K562 (cell line): Measurements from ENCODE around the gene TRPM2. TPM values are rescaled to one million over a fixed set of nuclear protein-coding genes. Genes with fewer than 3 reads are reported as not detected.

Experiments
- ATAC-seq: fragments of 200-7000 bp; cut with Tn5 transposase; 3 replicates; pipeline ENCODE4 v1.9.1; 2020; ENCODE audit warnings: moderate library complexity
- BruUV-seq: library from RNA; stranded (reverse); fragments of 400-500 nt; replicated peaks from 2 replicates; lab custom pipeline; 2021; lab: Mats Ljungman, UMichigan
- CTCF ChIA-PET: fragments of 300-600 bp; formaldehyde crosslinking; extraction: SDS; loops from one replicate; lab custom pipeline; 2021; ENCODE audit warnings: low intra/inter-chr PET ratio; lab: Yijun Ruan, JAX
- POLR2A ChIA-PET: fragments of 300-600, 350-650 bp; sonication (Branson Sonifier 250); formaldehyde crosslinking; extraction: SDS; loops from one replicate; lab custom pipeline; 2021; ENCODE audit warnings: antibody characterized with exemption, inconsistent platforms; lab: Yijun Ruan, JAX
- DNase-seq, 4 experiments: peaks; one replicate each; pipeline versions ENCODE4 v3.0.0 to v3.0.0-alpha.2; 2011 to 2018; ENCODE audit warnings: low spot score in 3 of 4, mixed read lengths in 3 of 4; ENCODE audit errors: extremely low read depth in 1 of 4
- FAIRE-seq: peaks from 2 replicates; lab custom pipeline; 2011; peaks lifted over from hg19 to GRCh38; lab: Jason Lieb, UNC
- H2AFZ ChIP-seq: 2 replicates; pipeline ENCODE4 v1.6.0; 2011; ENCODE audit warnings: low read depth, low read length, control low read depth, inconsistent platforms
- H3K27ac ChIP-seq: fragments of 200-600 bp; 3 replicates; pipeline ENCODE4 v1.8.0; 2011; ENCODE audit warnings: low read depth, mild to moderate bottlenecking, control low read depth, inconsistent platforms, low read length, moderate library complexity, mixed read lengths; ENCODE audit errors: extremely low read depth
- H3K27me3 ChIP-seq, 2 experiments: fragments of 300-600 bp in 1 of 2; 2 replicates in 1 of 2; 3 replicates in 1 of 2; pipeline versions ENCODE4 v1.6.0 to v1.8.0; 2011; ENCODE audit warnings: inconsistent platforms in 2 of 2, low read length in 2 of 2, mild to moderate bottlenecking in 1 of 2, mixed read lengths in 1 of 2, moderate library complexity in 1 of 2; ENCODE audit not compliant: control insufficient read depth in 2 of 2, insufficient read depth in 2 of 2
- H3K36me3 ChIP-seq: fragments of 300-600 bp; 3 replicates; pipeline ENCODE4 v1.8.0; 2011; ENCODE audit warnings: mild to moderate bottlenecking, low read length, inconsistent platforms; ENCODE audit not compliant: control insufficient read depth, insufficient read depth
- H3K4me1 ChIP-seq, 2 experiments: fragments of 200-600 bp in 1 of 2; replicated peaks in 1 of 2; 2 replicates in 1 of 2; 3 replicates in 1 of 2; pipeline versions ENCODE4 v1.5.1 to v1.8.0; 2011; ENCODE audit warnings: inconsistent platforms in 2 of 2, low read length in 2 of 2, mild to moderate bottlenecking in 1 of 2, mixed read lengths in 1 of 2, moderate library complexity in 1 of 2; ENCODE audit not compliant: control insufficient read depth in 2 of 2, insufficient read depth in 2 of 2
- H3K4me2 ChIP-seq: 2 replicates; pipeline ENCODE4 v1.6.1; 2011; ENCODE audit warnings: low read length, control low read depth, inconsistent platforms, mixed read lengths; ENCODE audit not compliant: insufficient read depth
- H3K4me3 ChIP-seq: fragments of 200-600 bp; sonication (generic), shearing (Covaris generic); 2 replicates; pipeline ENCODE4 v1.5.1; 2016; ENCODE audit warnings: control low read depth, inconsistent platforms
- H3K79me2 ChIP-seq: fragments of 200-600 bp; 3 replicates; pipeline ENCODE4 v1.8.0; 2011; ENCODE audit warnings: low read length, inconsistent platforms; ENCODE audit not compliant: control insufficient read depth, insufficient read depth
- H3K9ac ChIP-seq, 2 experiments: 2 replicates each; pipeline versions ENCODE4 v1.6.0 to v1.6.1; 2011; ENCODE audit warnings: low read depth in 2 of 2, low read length in 2 of 2, control low read depth in 1 of 2, inconsistent platforms in 1 of 2, mild to moderate bottlenecking in 1 of 2, mixed read lengths in 1 of 2; ENCODE audit not compliant: insufficient read depth in 1 of 2
- H3K9me1 ChIP-seq: one replicate; pipeline ENCODE4 v1.6.0; 2011; ENCODE audit warnings: inconsistent platforms, mild to moderate bottlenecking, low read length, moderate library complexity; ENCODE audit not compliant: control insufficient read depth, insufficient read depth
- H3K9me3 ChIP-seq: replicated peaks from 2 replicates; pipeline ENCODE4 v1.5.1; 2011; ENCODE audit warnings: low read depth, low read length, inconsistent platforms; ENCODE audit not compliant: control insufficient read depth, insufficient read depth
- H4K20me1 ChIP-seq: replicated peaks from 2 replicates; pipeline ENCODE4 v1.6.1; 2011; ENCODE audit warnings: low read length, inconsistent platforms, mixed read lengths; ENCODE audit not compliant: control insufficient read depth, insufficient read depth
- ADNP ChIP-seq: fragments of 200-800 bp; sonication (Bioruptor generic); IDR thresholded peaks from 2 replicates; pipeline ENCODE4 v1.6.1; 2016; ENCODE audit warnings: missing genetic modification characterization, missing compliant biosample characterization
- CBX8 ChIP-seq: fragments of 200-600 bp; sonication (generic); IDR thresholded peaks from 2 replicates; pipeline ENCODE4 v1.6.1; 2012; ENCODE audit warnings: borderline replicate concordance, mixed run types, low read depth, mild to moderate bottlenecking, moderate library complexity, mixed read lengths, low read length, control low read depth, inconsistent platforms; ENCODE audit not compliant: poor library complexity, severe bottlenecking; ENCODE audit errors: extremely low read depth
- EZH2 ChIP-seq: IDR thresholded peaks from 2 replicates; pipeline ENCODE4 v1.6.1; 2012; ENCODE audit warnings: low read depth, mild to moderate bottlenecking, inconsistent platforms, low read length, borderline replicate concordance
- GABPB1 ChIP-seq: sonication (generic); formaldehyde crosslinking; IDR thresholded peaks from 2 replicates; pipeline ENCODE4 v1.8.0; 2022; ENCODE audit warnings: mild to moderate bottlenecking, missing genetic modification reagents
- NFIX ChIP-seq: fragments of 250-450 bp; sonication (Bioruptor Pico); IDR thresholded peaks from 2 replicates; pipeline ENCODE4 v1.4.0; 2020; ENCODE audit warnings: low read depth, mild to moderate bottlenecking, moderate library complexity
- RBM22 ChIP-seq: fragments of 200-400 bp; formaldehyde crosslinking; IDR thresholded peaks from 2 replicates; pipeline ENCODE4 v1.6.1; 2018; ENCODE audit warnings: low read length, low read depth; ENCODE audit not compliant: poor library complexity, severe bottlenecking
- SP2 ChIP-seq: IDR thresholded peaks from 2 replicates; pipeline ENCODE4 v1.6.1; 2011; ENCODE audit warnings: mild to moderate bottlenecking, low read depth, low read length, moderate library complexity; ENCODE audit not compliant: poor library complexity, severe bottlenecking; ENCODE audit errors: extremely low read depth
- ZFP30 ChIP-seq: fragments of 250-450 bp; sonication (Bioruptor Pico); IDR thresholded peaks from 2 replicates; pipeline ENCODE4 v1.8.0; 2022; ENCODE audit warnings: moderate library complexity, mild to moderate bottlenecking, inconsistent platforms, borderline replicate concordance
- ZNF140 ChIP-seq: fragments of 250-450 bp; sonication (Bioruptor Pico); IDR thresholded peaks from 2 replicates; pipeline ENCODE4 v1.8.0; 2021; ENCODE audit warnings: moderate library complexity, mild to moderate bottlenecking, inconsistent platforms
- ZNF445 ChIP-seq: fragments of 250-450 bp; sonication (Bioruptor Pico); IDR thresholded peaks from 2 replicates; pipeline ENCODE4 v1.4.0; 2020; ENCODE audit warnings: low read depth, mild to moderate bottlenecking, moderate library complexity
- ZSCAN32 ChIP-seq: fragments of 450-650 bp; formaldehyde crosslinking; IDR thresholded peaks from 2 replicates; pipeline ENCODE4 v1.4.0; 2020; ENCODE audit warnings: mild to moderate bottlenecking, moderate library complexity
- WGBS: fragments of 100-300 bp; shearing (Covaris generic); methylation state at CpG from one replicate; pipeline ENCODE4 v1.1.6; 2016; ENCODE audit warnings: low coverage, mixed read lengths; ENCODE audit not compliant: insufficient coverage; ENCODE audit errors: missing lambda C conversion rate; 5-methylcytosine and 5-hydroxymethylcytosine counted together
- in situ Hi-C: fragments of 300-500 bp; cut with MboI; formaldehyde crosslinking; loops from 4 replicates; pipeline ENCODE4 v1.15.0; 2018; ENCODE audit warnings: inconsistent platforms, mixed read lengths
- intact Hi-C: fragments of 100-400 bp; cut with micrococcal nuclease; formaldehyde crosslinking; loops from 2 replicates; pipeline ENCODE4 v1.14.2; 2022
- polyA plus RNA-seq, 8 experiments: library from polyadenylated mRNA; depleted of rRNA in 4 of 8; stranded (reverse) in 5 of 8; unstranded in 3 of 8; fragments of >200 nt; fragmentation: Nextera tagmentation in 2 of 8; fragmentation: Illumina TruSeq in 1 of 8; extraction: Ambion mirVana in 2 of 8; extraction: Trizol in 1 of 8; gene quantifications; 2 replicates each; pipeline versions ENCODE4 v1.2.1 to v1.2.3, GENCODE V29; 2011 to 2014; ENCODE audit warnings: inconsistent platforms in 1 of 8, missing spikeins in 1 of 8
- total RNA-seq, 7 experiments: library from RNA; depleted of rRNA in 6 of 7; stranded (reverse); fragments of >200 nt in 6 of 7; fragmentation: Illumina TruSeq in 2 of 7; extraction: Trizol in 2 of 7; gene quantifications; 2 replicates each; pipeline versions ENCODE4 v1.2.1 to v1.2.3, GENCODE V29; 2011 to 2021; ENCODE audit warnings: low replicate concordance in 1 of 7
- TF ChIP-seq, protein P1 (sequence below): fragments of 450-650 bp; IDR thresholded peaks from 2 replicates; pipeline ENCODE4 v1.6.1; 2017; ENCODE audit warnings: mild to moderate bottlenecking, moderate library complexity

TRPM2 gene
- total and polyA plus RNA-seq, 9 of the 15 experiments (the other 6 are each of a cell fraction or from before 2014, with no cell fraction given) = 0.33 to 2.1 (median 0.98) TPM; not detected in 2

- DNase-seq (no peak), FAIRE-seq (no peak), ATAC-seq (no peak)
- H3K36me3 ChIP-seq = no peaks in the 10 kb centered on the region
- H3K4me2 ChIP-seq = no peak overlapping the region
- H3K27me3 ChIP-seq = peaks cover 63 to 85% of the 10 kb centered on the region in 2 experiments
- in situ Hi-C loops (no loop called here), intact Hi-C loops (no loop called here)
- no peak overlapping the region for H2AFZ ChIP-seq
- ChIA-PET POLR2A (no interaction called here), CTCF (no interaction called here)
- no peaks in the 10 kb centered on the region for H3K9me1 ChIP-seq
- peaks cover 0 to 18% of the 10 kb centered on the region in 2 experiments; a peak in 2 of 5 replicates for H3K4me1 ChIP-seq
- H3K9me3 ChIP-seq = no peaks in the 10 kb centered on the region
- no TSS peak for BruUV-seq
- H3K79me2 ChIP-seq = no peaks in the 10 kb centered on the region
- no peaks in the 10 kb centered on the region; the same call in none of the 2 replicates for H4K20me1 ChIP-seq
- no peak overlapping the region for H3K27ac ChIP-seq
- TF ChIP-seq ADNP (tag) = no peak
- TF ChIP-seq RBM22 = no peak
- TF ChIP-seq, protein P1, sequence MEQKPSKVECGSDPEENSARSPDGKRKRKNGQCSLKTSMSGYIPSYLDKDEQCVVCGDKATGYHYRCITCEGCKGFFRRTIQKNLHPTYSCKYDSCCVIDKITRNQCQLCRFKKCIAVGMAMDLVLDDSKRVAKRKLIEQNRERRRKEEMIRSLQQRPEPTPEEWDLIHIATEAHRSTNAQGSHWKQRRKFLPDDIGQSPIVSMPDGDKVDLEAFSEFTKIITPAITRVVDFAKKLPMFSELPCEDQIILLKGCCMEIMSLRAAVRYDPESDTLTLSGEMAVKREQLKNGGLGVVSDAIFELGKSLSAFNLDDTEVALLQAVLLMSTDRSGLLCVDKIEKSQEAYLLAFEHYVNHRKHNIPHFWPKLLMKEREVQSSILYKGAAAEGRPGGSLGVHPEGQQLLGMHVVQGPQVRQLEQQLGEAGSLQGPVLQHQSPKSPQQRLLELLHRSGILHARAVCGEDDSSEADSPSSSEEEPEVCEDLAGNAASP = no peak
- no peak for TF ChIP-seq CBX8
- no peak for TF ChIP-seq ZNF140 (CRISPR knock-in tag)
- no peak for TF ChIP-seq ZFP30
- TF ChIP-seq ZSCAN32 = no peak
- no peak for TF ChIP-seq SP2
- no peak for TF ChIP-seq GABPB1 (CRISPR knock-in tag)
- TF ChIP-seq ZNF445 (CRISPR knock-in tag) = no peak
- no peak for TF ChIP-seq EZH2
- no peak for TF ChIP-seq NFIX (CRISPR knock-in tag)
- 0% methylated on average over 13 of the region's 17 CpGs for WGBS
- H3K4me3 ChIP-seq = no peak overlapping the region
- H3K9ac ChIP-seq = no peak overlapping the region
Observed at GRCh38 chr21:44352253-44352860, 1.1 kb upstream of the TRPM2 start.
